Endothelial cell of umbilical vein (primary cell): ENCODE data around the gene EML6. TPM values are rescaled to one million over a fixed set of nuclear protein-coding genes. Genes with fewer than 3 reads are reported as not detected.
A peak's percentile ranks its signal among the peaks of the same experiment; 100 is the strongest.

ENCODE experiments used
- BruUV-seq: library from RNA; stranded (reverse); fragments of 400-500 nt; replicated peaks from 2 replicates; lab custom pipeline; 2021; lab: Mats Ljungman, UMichigan
- CTCF ChIA-PET: fragments of 300-600, 350-600 bp; sonication (Branson Sonifier 250); formaldehyde crosslinking; loops from one replicate; lab custom pipeline; 2021; ENCODE audit warnings: antibody characterized with exemption, inconsistent platforms; lab: Charles Lee
- POLR2A ChIA-PET: fragments of 300-600, 350-600 bp; sonication (Branson Sonifier 250); formaldehyde crosslinking; loops from one replicate; lab custom pipeline; 2021; ENCODE audit warnings: antibody characterized with exemption, inconsistent platforms; lab: Charles Lee
- DNase-seq: peaks from one replicate; pipeline ENCODE4 v3.0.0-alpha.2; 2011; ENCODE audit warnings: low read depth, low spot score
- FAIRE-seq: peaks from 2 replicates; lab custom pipeline; 2011; peaks lifted over from hg19 to GRCh38; lab: Jason Lieb, UNC
- H2AFZ ChIP-seq: 2 replicates; pipeline ENCODE4 v1.6.0; 2012; ENCODE audit warnings: low read depth, low read length, control low read depth, inconsistent platforms
- H3K27ac ChIP-seq: 2 replicates; pipeline ENCODE4 v1.5.1; 2011; ENCODE audit warnings: low read depth, mild to moderate bottlenecking, control low read depth, low read length, moderate library complexity; ENCODE audit not compliant: insufficient read depth
- H3K27me3 ChIP-seq, 2 experiments: 2 replicates each; pipeline versions ENCODE4 v1.6.0 to v1.6.1; 2011; ENCODE audit warnings: low read length in 2 of 2, mixed read lengths in 1 of 2; ENCODE audit not compliant: control insufficient read depth in 2 of 2, insufficient read depth in 2 of 2
- H3K36me3 ChIP-seq, 2 experiments: 2 replicates in 1 of 2; 3 replicates in 1 of 2; pipeline ENCODE4 v1.5.1; 2011; ENCODE audit warnings: low read length in 2 of 2, mild to moderate bottlenecking in 1 of 2, moderate library complexity in 1 of 2; ENCODE audit not compliant: control insufficient read depth in 2 of 2, insufficient read depth in 2 of 2; ENCODE audit errors: extremely low read depth in 1 of 2
- H3K4me1 ChIP-seq: 3 replicates; pipeline ENCODE4 v1.5.1; 2011; ENCODE audit warnings: mild to moderate bottlenecking, low read length; ENCODE audit not compliant: control insufficient read depth, insufficient read depth; ENCODE audit errors: extremely low read depth
- H3K4me2 ChIP-seq: 2 replicates; pipeline ENCODE4 v1.6.1; 2011; ENCODE audit warnings: low read length, control low read depth, mixed read lengths; ENCODE audit not compliant: insufficient read depth
- H3K4me3 ChIP-seq, 3 experiments: fragments of 200-600 bp in 1 of 3; sonication (generic), shearing (Covaris generic) in 1 of 3; replicated peaks in 1 of 3; 2 replicates each; pipeline ENCODE4 v1.5.1; 2011 to 2016; ENCODE audit warnings: control low read depth in 3 of 3, low read length in 3 of 3, mild to moderate bottlenecking in 2 of 3, inconsistent platforms in 1 of 3, low read depth in 1 of 3, moderate library complexity in 1 of 3; ENCODE audit not compliant: insufficient read depth in 1 of 3
- H3K79me2 ChIP-seq: 2 replicates; pipeline ENCODE4 v1.6.0; 2012; ENCODE audit warnings: low read length, inconsistent platforms; ENCODE audit not compliant: control insufficient read depth, insufficient read depth
- H3K9ac ChIP-seq: replicated peaks from 2 replicates; pipeline ENCODE3; 2011; ENCODE audit warnings: low read length, control low read depth; ENCODE audit not compliant: insufficient read depth; ENCODE audit errors: extremely low read depth
- H3K9me1 ChIP-seq: replicated peaks from 3 replicates; pipeline ENCODE4 v1.6.0; 2011; ENCODE audit warnings: mild to moderate bottlenecking, low read length; ENCODE audit not compliant: control insufficient read depth, insufficient read depth; ENCODE audit errors: extremely low read depth
- H3K9me3 ChIP-seq: replicated peaks from 2 replicates; pipeline ENCODE4 v1.5.1; 2012; ENCODE audit warnings: low read length, inconsistent platforms; ENCODE audit not compliant: control insufficient read depth, insufficient read depth
- H4K20me1 ChIP-seq: replicated peaks from 2 replicates; pipeline ENCODE3; 2011; ENCODE audit warnings: mild to moderate bottlenecking, low read length; ENCODE audit not compliant: control insufficient read depth, insufficient read depth; ENCODE audit errors: extremely low read depth
- EZH2 ChIP-seq: IDR thresholded peaks from 2 replicates; pipeline ENCODE4 v1.6.1; 2012; ENCODE audit warnings: borderline replicate concordance, low read depth, mild to moderate bottlenecking, moderate library complexity, low read length, inconsistent platforms; ENCODE audit not compliant: severe bottlenecking
- FOS ChIP-seq: IDR thresholded peaks from 2 replicates; pipeline ENCODE4 v1.6.1; 2011; ENCODE audit warnings: mild to moderate bottlenecking, low read length, moderate library complexity, borderline replicate concordance; ENCODE audit not compliant: insufficient read depth
- GATA2 ChIP-seq: IDR thresholded peaks from 2 replicates; pipeline ENCODE4 v1.7.0; 2011; ENCODE audit warnings: low read depth, mild to moderate bottlenecking, moderate library complexity, mixed read lengths, low read length; ENCODE audit not compliant: insufficient read length, insufficient read depth
- JUN ChIP-seq: IDR thresholded peaks from 2 replicates; pipeline ENCODE4 v1.6.1; 2011; ENCODE audit warnings: borderline replicate concordance, low read depth; ENCODE audit not compliant: insufficient read length, insufficient read depth
- MYC ChIP-seq: IDR thresholded peaks from one replicate; pipeline ENCODE4 v1.6.1; 2011; ENCODE audit warnings: mild to moderate bottlenecking, low read depth, low read length
- POLR2A ChIP-seq: IDR thresholded peaks from 2 replicates; pipeline ENCODE4 v1.6.1; 2012; ENCODE audit warnings: low read depth, mild to moderate bottlenecking, control low read depth, low read length
- dilution Hi-C: fragments of 300-500 bp; cut with MboI; formaldehyde crosslinking; loops from one replicate; pipeline ENCODE4 v1.15.0; 2019; ENCODE audit warnings: low sequenced_read_pairs; ENCODE audit not compliant: extremely low pct_ligation_motif_present
- intact Hi-C: fragments of 100-400 bp; cut with micrococcal nuclease; formaldehyde crosslinking; loops from one replicate; pipeline ENCODE4 v1.10.0; 2022
- polyA plus RNA-seq, 4 experiments: library from polyadenylated mRNA; depleted of rRNA in 3 of 4; stranded (reverse) in 3 of 4; unstranded in 1 of 4; fragments of >200 nt; gene quantifications; 2 replicates each; pipeline versions ENCODE4 v1.2.1 to v1.2.3, GENCODE V29; 2011 to 2012; ENCODE audit warnings: missing spikeins in 1 of 4
- total RNA-seq: library from RNA; stranded (reverse); gene quantifications from 2 replicates; pipeline ENCODE4 v1.2.3, GENCODE V29; 2021
- TF ChIP-seq, protein P1 (sequence below), 2 donors: IDR thresholded peaks; 1 replicate in 1 of 2; 2 replicates in 1 of 2; pipeline ENCODE4 v1.5.1; 2011; ENCODE audit warnings: low read length in 2 of 2, mild to moderate bottlenecking in 2 of 2, moderate library complexity in 2 of 2, control low read depth in 1 of 2, inconsistent platforms in 1 of 2, low read depth in 1 of 2; ENCODE audit not compliant: insufficient read depth in 1 of 2; ENCODE audit errors: extremely low read depth in 1 of 2
- TF ChIP-seq, protein P2 (sequence below): IDR thresholded peaks from 2 replicates; pipeline ENCODE4 v1.6.1; 2011; ENCODE audit not compliant: insufficient read depth, insufficient read length

EML6 gene
- total and polyA plus RNA-seq, 2 donors (not counting 3 experiments of a cell fraction or from before 2014, with no cell fraction given) = 0.79 to 2.1 TPM

DNA sequence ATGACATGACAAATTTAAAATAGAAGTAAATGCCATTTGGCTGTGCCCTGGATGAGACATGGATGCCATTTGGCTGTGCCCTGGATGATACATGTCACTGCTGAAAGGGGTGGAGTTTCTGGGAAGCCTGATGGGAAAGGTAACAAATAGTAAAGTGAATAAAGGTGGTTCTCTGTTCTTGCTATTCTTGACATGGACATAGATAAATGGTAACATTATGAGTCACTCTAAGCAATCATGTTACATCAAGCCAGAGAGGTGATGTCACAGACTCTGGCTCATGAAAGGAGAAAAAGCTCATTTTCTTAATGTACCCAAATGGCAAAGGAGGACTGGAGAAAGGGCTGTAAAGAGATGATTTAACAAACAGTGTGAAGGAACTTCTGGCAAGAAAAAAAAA is 86.4 kb downstream of the EML6 start:
- Histone ChIP-seq H3K36me3 (no peaks in the 10 kb centered on the region), H3K9me1 (no peaks in the 10 kb centered on the region), H3K9ac (no peak overlapping the region), H2AFZ (no peak overlapping the region), H3K27me3 (peaks cover 4 to 5% of the 10 kb centered on the region in 2 experiments), H3K27ac (no peak overlapping the region), H3K4me2 (no peak overlapping the region), H3K4me3 (no peak overlapping the region), H3K9me3 (no peaks in the 10 kb centered on the region), H3K4me1 (no peaks in the 10 kb centered on the region), H3K79me2 (no peaks in the 10 kb centered on the region), H4K20me1 (no peaks in the 10 kb centered on the region)
- dilution Hi-C loops = no loop called here
- TF ChIP-seq GATA2 (no peak), JUN (peak; percentile 27)
- intact Hi-C loops = no loop called here
- no peak for FAIRE-seq
- ChIA-PET POLR2A (no interaction called here), CTCF (no interaction called here)
- BruUV-seq = no TSS peak
- no peak for DNase-seq

DNA sequence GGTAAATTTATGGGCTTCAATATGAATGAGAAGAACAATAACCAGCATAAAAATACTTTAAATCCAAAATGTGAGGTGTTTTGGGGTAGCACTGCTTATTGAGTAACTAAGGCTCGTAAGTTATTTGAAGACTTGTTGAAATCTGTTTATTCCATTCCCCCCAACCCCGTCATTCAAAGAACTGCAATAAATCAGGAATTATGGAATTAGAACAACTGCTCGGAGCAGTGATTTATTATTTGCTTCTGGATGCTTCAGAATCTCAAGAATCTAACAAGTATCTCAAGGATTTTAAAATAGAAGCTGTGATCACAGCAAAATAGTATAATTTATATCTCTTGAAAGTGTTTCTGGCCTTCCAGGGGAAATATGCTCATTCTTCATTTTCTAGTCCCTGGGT is 86.8 kb downstream of the EML6 start:
- H3K27ac ChIP-seq = no peak overlapping the region

More for the DNA sequence above, 86.8 kb downstream of the EML6 start:
- dilution Hi-C loops (no loop called here), intact Hi-C loops (no loop called here)
- Histone ChIP-seq H4K20me1 (no peaks in the 10 kb centered on the region), H3K4me1 (no peaks in the 10 kb centered on the region), H3K27me3 (peaks cover 4 to 5% of the 10 kb centered on the region in 2 experiments), H3K4me3 (no peak overlapping the region), H3K9me1 (no peaks in the 10 kb centered on the region), H3K9me3 (no peaks in the 10 kb centered on the region), H3K79me2 (no peaks in the 10 kb centered on the region), H3K4me2 (no peak overlapping the region), H3K36me3 (no peaks in the 10 kb centered on the region), H3K9ac (no peak overlapping the region), H2AFZ (no peak overlapping the region)
- DNase-seq (no peak), FAIRE-seq (no peak)
- no peak for TF ChIP-seq MYC
- TF ChIP-seq, protein P1, sequence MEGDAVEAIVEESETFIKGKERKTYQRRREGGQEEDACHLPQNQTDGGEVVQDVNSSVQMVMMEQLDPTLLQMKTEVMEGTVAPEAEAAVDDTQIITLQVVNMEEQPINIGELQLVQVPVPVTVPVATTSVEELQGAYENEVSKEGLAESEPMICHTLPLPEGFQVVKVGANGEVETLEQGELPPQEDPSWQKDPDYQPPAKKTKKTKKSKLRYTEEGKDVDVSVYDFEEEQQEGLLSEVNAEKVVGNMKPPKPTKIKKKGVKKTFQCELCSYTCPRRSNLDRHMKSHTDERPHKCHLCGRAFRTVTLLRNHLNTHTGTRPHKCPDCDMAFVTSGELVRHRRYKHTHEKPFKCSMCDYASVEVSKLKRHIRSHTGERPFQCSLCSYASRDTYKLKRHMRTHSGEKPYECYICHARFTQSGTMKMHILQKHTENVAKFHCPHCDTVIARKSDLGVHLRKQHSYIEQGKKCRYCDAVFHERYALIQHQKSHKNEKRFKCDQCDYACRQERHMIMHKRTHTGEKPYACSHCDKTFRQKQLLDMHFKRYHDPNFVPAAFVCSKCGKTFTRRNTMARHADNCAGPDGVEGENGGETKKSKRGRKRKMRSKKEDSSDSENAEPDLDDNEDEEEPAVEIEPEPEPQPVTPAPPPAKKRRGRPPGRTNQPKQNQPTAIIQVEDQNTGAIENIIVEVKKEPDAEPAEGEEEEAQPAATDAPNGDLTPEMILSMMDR (IDR thresholded peaks at IDR 0.05; ENCODE audit: extremely low read depth in 1 of 2, insufficient read depth in 1 of 2, low read depth in 1 of 2, low read length in 2 of 2) = no peak
- TF ChIP-seq JUN = no peak
- no peak for TF ChIP-seq GATA2
- no peak for TF ChIP-seq FOS
- no peak for TF ChIP-seq POLR2A
- TF ChIP-seq EZH2 = no peak
- TF ChIP-seq, protein P2, sequence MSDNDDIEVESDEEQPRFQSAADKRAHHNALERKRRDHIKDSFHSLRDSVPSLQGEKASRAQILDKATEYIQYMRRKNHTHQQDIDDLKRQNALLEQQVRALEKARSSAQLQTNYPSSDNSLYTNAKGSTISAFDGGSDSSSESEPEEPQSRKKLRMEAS = no peak
- no TSS peak for BruUV-seq
- ChIA-PET CTCF (no interaction called here), POLR2A (no interaction called here)
